AG04449 (cell line): ENCODE results near the gene FBXW10B.
A peak's percentile ranks its signal among the peaks of the same experiment; 100 is the strongest.
"Not testable (repeated sequence)": the region's sequence is repeated elsewhere in the genome, so short reads cannot be mapped to it uniquely, and the experiment has no call there.

Experiments used
- CTCF ChIA-PET: fragments of 350-600 bp; formaldehyde crosslinking; extraction: SDS; loops from one replicate; lab custom pipeline; 2021; ENCODE audit warnings: antibody characterized with exemption; lab: Yijun Ruan, JAX
- POLR2A ChIA-PET: fragments of 400-600, 350-600 bp; formaldehyde crosslinking; extraction: SDS; loops from one replicate; lab custom pipeline; 2020; ENCODE audit warnings: antibody characterized with exemption, inconsistent platforms; lab: Yijun Ruan, JAX
- DNase-seq: peaks from one replicate; pipeline ENCODE4 v3.0.0-alpha.2; 2010; ENCODE audit warnings: low read depth, low spot score
- H3K4me3 ChIP-seq: 2 replicates; pipeline ENCODE4 v1.5.1; 2011; ENCODE audit warnings: low read depth, mild to moderate bottlenecking, control low read depth, low read length
- TF ChIP-seq, protein P1 (sequence below): IDR thresholded peaks from one replicate; pipeline ENCODE4 v1.5.1; 2011; ENCODE audit warnings: mild to moderate bottlenecking, moderate library complexity, low read length, control low read depth, inconsistent platforms; ENCODE audit not compliant: insufficient read depth; ENCODE audit errors: missing control alignments

FBXW10B gene

DNA sequence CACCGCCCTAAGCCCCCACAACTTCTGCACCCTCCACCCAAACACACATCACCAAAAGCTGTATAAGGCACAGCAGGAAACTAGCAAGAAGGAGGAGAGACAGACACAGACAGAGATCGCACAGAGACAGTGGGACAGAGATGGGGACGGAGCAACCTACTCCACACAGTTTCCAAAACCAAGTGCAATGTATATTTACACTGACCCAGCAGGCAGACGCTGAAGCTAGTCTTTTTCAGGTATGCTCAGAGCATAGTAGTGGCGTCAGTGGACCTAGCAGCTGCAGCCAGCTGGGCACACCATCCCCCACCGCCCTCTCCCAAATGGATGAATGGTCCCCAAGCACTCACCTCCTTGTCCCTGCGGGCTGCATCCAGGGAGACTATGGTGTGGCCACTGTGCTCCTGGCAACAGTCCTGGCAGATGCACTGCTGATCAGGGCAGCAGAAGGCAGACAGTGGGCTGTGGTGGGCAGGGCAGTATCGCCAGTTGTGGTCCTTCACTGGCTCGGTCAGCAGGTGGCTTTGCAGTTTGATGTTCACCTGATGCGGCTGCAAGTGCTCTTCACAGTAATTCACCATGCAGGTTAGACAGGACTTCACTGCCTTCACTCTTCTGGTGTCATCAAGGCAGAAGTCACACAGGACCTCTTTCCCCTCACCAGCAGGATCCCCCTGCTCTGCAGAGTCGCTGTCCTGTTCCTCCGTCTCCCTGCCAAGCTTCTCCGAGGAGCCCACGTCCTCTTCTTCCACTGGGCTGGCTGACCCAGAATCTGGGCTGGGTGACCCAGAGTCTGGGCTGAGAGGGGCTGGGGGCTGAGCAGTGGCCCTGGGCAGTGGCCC lies 31.5 kb upstream of the FBXW10B start:
- DNase-seq, result no peak
- peak overlapping the region; percentile 99 for H3K4me3 ChIP-seq
- CTCF ChIA-PET, result no interaction called here
- POLR2A ChIA-PET, result interaction anchor here (1.0 kb wide), 1 partner anchor 258 kb away, joined by 3 read pairs; no protein-coding TSS in a partner anchor
- TF ChIP-seq, protein P1, sequence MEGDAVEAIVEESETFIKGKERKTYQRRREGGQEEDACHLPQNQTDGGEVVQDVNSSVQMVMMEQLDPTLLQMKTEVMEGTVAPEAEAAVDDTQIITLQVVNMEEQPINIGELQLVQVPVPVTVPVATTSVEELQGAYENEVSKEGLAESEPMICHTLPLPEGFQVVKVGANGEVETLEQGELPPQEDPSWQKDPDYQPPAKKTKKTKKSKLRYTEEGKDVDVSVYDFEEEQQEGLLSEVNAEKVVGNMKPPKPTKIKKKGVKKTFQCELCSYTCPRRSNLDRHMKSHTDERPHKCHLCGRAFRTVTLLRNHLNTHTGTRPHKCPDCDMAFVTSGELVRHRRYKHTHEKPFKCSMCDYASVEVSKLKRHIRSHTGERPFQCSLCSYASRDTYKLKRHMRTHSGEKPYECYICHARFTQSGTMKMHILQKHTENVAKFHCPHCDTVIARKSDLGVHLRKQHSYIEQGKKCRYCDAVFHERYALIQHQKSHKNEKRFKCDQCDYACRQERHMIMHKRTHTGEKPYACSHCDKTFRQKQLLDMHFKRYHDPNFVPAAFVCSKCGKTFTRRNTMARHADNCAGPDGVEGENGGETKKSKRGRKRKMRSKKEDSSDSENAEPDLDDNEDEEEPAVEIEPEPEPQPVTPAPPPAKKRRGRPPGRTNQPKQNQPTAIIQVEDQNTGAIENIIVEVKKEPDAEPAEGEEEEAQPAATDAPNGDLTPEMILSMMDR, result no peak

DNA sequence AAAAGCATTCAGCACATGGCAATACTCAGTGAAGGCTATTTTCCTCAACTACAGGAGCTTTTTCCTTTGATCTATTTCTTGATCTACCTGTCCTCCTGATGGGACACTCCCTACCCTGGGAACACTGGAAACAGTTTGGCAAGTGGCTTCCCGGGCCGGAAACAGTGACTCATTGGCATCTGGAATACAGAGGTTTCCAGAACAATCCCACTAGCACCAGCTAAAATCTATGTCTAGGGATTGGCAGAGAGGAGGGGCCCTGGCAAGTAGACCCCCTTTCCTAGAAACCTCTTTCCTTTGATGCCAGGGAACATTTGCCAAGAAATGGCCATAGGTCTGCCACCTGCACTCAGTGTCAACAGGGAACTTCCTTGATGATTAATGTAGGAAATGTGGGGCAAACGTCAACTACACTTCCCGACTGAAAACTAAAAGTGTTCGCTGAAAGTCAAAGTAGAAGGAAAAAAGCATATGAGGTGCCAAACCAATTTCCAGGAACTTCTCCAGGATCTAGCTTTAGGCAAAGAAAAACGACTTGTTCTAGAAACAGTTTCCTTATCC lies 30.4 kb upstream of the FBXW10B start:
- peak overlapping the region; percentile 99 for H3K4me3 ChIP-seq
- ChIA-PET POLR2A (interaction anchor here (0.6 kb wide), 1 partner anchor 791 kb away, joined by 4 read pairs; no protein-coding TSS in a partner anchor), CTCF (no interaction called here)
- no peak for DNase-seq
- TF ChIP-seq, protein P1, result no peak

DNA sequence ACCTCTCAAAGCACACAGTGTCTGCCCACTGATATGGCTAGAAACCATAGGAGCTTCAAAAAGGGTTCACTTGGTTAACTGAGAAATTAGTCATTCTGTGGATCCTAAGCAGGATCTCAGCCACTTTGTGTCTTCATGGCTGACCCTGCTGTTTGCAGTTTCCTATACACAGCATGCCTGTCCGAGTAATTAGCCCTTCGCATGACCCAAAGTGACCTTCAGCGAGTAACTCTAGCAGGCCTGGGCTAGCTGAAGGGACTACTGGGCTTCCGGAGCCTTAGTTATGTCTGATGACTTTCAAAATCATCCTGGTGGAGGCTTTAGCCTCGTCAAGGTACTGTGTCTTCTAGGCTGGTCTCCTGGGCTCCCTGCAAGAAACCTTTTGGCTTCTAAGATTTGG lies 28.9 kb upstream of the FBXW10B start:
- CTCF ChIA-PET, result no interaction called here
- no peak for DNase-seq
- TF ChIP-seq, protein P1, result no peak
- POLR2A ChIA-PET, result no interaction called here
- peak overlapping the region; percentile 99 for H3K4me3 ChIP-seq

DNA sequence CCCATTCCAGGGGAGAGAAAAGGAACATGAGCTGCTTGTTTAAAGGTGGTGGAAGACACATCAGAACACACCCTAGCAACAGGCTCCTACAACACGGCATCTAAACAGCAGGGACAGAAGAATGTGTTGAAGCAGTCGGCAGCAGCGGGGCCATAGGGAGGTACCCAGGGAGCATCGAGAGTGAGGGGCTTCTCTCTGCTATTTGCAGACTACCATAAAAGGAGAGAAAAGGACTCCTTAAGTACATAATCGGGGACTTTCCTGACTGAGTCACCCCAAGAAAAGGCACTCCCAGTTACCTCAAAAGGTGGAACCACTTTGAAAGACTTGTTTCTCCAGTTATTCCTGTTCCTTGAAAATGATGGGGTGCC lies 26.4 kb upstream of the FBXW10B start:
- H3K4me3 ChIP-seq, CTCF ChIA-PET, DNase-seq: not testable (repeated sequence)
- POLR2A ChIA-PET, result interaction anchor here (0.7 kb wide), 1 partner anchor 137 kb away, joined by 3 read pairs; no protein-coding TSS in a partner anchor

DNA sequence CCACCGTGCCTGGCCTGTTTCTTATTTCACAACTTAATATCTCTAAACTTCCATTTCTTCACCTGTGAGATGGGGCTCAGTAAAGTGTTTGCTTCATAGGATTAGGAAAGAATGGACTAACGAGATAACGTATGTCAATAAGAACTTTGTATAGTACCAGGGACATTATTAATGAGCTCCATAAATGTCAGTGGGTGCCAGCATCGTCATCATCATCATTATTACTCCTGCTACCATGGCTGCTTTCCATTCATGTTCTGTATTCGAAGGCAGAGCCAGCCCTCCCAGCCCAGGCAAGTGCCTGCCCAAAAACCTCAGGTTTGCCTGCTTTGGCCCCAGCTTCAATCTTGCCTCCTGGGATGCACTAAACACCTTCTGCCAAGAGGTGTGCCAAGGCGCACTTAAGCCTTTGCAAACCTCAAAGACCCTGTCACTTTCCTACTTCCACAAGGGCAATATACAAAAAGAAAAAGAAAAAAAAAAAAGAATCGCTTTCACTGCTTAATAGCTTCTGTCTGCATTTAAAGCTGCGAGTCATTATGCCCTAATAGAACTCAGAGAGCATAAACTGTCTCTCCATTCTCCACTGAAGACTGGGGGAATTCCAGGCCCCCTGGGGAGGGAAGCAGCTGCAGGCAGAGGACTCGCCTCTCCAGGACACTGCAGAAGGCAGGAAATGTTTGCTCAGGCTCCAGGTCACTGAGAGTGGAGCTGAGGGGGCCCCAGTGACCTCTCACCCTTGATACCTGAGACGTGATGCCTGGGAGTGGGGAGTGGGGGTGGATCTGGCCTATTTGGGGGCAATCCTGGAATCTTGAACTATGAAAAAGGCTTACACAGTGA lies 25.8 kb upstream of the FBXW10B start:
- CTCF ChIA-PET, DNase-seq: not testable (repeated sequence)
- POLR2A ChIA-PET, result interaction anchor here (0.7 kb wide), 1 partner anchor 137 kb away, joined by 3 read pairs; no protein-coding TSS in a partner anchor

DNA sequence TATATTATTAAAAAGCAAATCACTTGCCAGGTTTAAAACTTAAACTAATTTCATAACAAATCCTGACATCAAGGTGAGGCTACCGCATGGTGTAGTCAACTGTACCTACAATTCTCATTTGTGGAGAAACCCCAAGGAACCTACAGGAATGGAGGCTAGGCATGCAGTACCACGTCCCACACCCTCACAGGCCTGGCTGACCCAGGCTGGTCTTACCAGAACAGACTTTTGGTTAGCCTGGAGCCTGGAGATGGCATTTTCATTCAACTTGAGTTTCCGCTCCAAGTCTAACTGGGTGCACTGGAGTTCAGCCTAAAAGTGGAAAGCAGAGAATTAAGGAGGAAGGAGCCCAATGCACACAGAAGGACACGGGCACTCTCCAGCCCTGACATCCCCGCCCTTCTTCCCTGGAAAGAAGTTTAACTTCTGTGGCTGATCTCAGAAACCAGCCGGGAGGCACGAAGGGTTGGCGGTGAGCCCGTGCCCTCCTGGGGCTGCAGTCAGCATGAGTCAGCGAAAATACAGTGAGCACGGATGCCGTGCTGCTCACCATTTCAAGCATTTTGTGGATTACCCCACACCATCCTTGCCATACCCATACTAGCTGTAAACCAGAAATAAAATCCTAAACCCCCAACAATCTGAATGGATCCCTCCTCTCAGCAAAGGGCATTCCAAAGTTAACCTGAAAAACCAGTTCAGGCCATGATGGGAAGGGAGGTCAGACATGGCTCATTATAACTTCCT lies 23.2 kb upstream of the FBXW10B start:
- CTCF ChIA-PET, POLR2A ChIA-PET, H3K4me3 ChIP-seq, DNase-seq: not testable (repeated sequence)

More for the DNA sequence above, 25.8 kb upstream of the FBXW10B start:
- H3K4me3 ChIP-seq, result not testable (repeated sequence)

DNA sequence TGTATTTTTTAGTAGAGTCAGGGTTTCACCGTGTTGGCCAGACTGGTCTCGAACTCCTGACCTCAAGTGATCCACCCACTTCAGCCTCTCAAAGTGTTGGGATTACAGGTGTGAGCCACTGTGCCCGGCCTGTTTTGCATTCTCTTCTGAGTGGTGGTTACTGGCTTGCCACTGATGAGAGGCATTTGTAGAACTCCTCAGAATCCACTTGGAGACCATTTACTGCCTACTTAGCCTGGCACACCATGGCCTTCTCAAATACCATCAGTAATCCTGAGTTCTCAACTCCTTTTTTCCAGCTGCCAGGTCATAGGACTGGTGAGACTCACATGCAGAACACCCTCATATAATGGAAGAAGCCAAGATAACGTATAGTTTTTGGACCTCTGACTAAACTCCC lies 22.5 kb upstream of the FBXW10B start:
- CTCF ChIA-PET, POLR2A ChIA-PET, DNase-seq, H3K4me3 ChIP-seq: not testable (repeated sequence)

DNA sequence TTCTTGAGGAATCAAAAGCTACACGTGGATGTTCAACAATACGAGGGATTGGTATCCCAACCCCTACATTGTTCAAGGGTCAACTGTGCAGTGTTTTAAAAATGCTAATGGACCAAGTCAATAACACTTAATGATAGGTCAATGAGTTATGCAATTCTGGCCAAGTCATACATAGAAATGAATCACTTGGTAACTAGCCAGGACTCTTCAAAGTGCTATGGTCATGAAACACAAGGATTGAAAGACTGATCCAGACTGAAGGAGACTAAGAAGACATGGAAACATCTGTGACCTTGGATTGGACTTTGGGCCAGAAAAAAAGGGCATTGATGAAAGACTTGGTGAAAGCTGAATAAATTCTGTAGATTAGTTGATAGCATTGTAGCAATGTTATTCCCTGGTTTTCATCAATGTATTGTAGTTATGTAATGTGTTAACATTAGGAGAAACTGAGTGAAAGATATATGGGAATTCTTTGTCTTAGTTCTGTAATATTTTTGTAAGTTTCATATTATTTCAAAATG lies 11.5 kb upstream of the FBXW10B start:
- DNase-seq, POLR2A ChIA-PET, CTCF ChIA-PET, H3K4me3 ChIP-seq: not testable (repeated sequence)

DNA sequence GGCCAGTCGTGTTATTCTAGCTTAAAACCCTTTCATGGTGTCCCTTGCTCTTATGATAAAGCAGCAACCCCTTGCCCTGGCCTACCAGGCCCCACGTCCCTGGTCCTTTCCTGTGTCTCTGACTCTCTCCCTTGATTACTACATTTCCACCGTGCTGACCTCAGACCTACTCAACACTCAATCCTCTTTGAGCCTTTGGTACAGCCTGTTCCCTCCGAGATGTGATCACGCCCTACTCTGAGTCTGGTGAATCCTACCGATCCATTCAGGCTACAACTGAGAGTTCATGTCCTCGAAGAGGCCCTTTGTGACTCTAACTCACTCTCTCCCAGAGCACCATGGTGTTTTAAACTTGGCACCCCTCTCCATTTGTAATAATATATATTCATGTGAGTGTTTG lies 10.5 kb upstream of the FBXW10B start:
- POLR2A ChIA-PET, CTCF ChIA-PET, DNase-seq, H3K4me3 ChIP-seq: not testable (repeated sequence)

DNA sequence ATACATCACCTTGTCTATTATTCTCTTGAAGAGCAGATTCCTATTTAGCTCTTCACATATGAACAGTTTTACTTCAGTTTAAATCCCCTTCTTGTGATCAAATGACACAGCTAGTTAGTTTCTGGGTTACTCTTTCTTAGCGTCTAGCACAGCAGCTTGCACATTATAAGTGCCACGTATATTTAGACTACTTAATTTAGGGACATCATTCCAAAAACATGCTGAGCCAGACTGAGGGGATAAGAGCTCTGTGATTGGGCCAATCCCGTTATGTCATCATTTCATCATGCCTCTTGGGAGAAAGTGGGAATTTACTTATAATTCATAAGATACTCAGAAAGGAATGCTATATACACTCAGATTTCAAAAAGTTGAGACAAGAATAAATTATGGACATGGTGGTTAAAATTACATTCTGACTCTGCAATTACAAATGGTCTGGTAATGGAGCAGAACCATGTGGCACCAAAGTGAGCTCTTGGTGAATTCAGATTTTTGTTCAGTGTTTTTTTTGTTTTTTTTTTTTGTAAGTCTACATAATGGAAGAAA lies 4.2 kb upstream of the FBXW10B start:
- POLR2A ChIA-PET, DNase-seq, H3K4me3 ChIP-seq, CTCF ChIA-PET: not testable (repeated sequence)

DNA sequence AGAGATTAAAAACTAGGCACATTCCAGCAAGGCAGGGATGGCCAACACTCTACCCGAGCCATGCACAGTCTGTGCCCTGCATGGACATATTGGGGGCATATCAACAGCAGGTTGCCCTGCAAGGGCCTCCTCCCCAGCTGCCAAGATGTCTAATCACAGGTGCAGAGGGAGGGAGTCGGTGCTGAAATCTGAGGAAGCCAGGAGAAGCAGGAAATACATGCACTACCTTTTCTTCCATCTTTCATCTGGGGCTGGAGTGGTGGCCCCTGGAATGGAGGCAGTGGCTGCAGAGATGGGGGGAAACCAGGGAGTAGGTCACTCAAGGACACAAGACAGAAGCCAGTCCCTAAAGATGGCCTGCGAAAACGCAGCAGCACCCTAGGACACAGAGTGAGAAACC lies 3.8 kb upstream of the FBXW10B start:
- H3K4me3 ChIP-seq, CTCF ChIA-PET, DNase-seq, POLR2A ChIA-PET: not testable (repeated sequence)
